Memory B cell (primary cell): Measurements from ENCODE around the gene TUBA8.
A peak's percentile ranks its signal among the peaks of the same experiment; 100 is the strongest.
"Not testable (repeated sequence)": the region's sequence is repeated elsewhere in the genome, so short reads cannot be mapped to it uniquely, and the experiment has no call there.

ENCODE experiments used
- ATAC-seq: fragments of 150-1000 bp; cut with Tn5 transposase; 2 replicates; pipeline ENCODE4 v1.10.0; 2021; ENCODE audit warnings: low read depth, mild to moderate bottlenecking, moderate library complexity
- DNase-seq, 2 donors: peaks; one replicate each; pipeline ENCODE4 v3.0.0; 2022; ENCODE audit warnings: low spot score in 2 of 2
- H3K27ac Mint-ChIP-seq: one replicate; pipeline ENCODE4 v1.8.0; 2022; ENCODE audit warnings: mild to moderate bottlenecking, moderate library complexity, mixed read lengths
- H3K27me3 Mint-ChIP-seq: one replicate; pipeline ENCODE4 v1.8.0; 2022; ENCODE audit warnings: mixed read lengths
- H3K36me3 Mint-ChIP-seq: one replicate; pipeline ENCODE4 v1.8.0; 2022; ENCODE audit warnings: mild to moderate bottlenecking, mixed read lengths
- H3K4me1 Mint-ChIP-seq: one replicate; pipeline ENCODE4 v1.8.0; 2022; ENCODE audit warnings: mixed read lengths
- H3K4me3 Mint-ChIP-seq: one replicate; pipeline ENCODE4 v1.8.0; 2022; ENCODE audit warnings: mild to moderate bottlenecking, moderate library complexity, mixed read lengths
- H3K9me3 Mint-ChIP-seq: one replicate; pipeline ENCODE4 v1.8.0; 2022; ENCODE audit warnings: mixed read lengths

The TUBA8 gene

DNA sequence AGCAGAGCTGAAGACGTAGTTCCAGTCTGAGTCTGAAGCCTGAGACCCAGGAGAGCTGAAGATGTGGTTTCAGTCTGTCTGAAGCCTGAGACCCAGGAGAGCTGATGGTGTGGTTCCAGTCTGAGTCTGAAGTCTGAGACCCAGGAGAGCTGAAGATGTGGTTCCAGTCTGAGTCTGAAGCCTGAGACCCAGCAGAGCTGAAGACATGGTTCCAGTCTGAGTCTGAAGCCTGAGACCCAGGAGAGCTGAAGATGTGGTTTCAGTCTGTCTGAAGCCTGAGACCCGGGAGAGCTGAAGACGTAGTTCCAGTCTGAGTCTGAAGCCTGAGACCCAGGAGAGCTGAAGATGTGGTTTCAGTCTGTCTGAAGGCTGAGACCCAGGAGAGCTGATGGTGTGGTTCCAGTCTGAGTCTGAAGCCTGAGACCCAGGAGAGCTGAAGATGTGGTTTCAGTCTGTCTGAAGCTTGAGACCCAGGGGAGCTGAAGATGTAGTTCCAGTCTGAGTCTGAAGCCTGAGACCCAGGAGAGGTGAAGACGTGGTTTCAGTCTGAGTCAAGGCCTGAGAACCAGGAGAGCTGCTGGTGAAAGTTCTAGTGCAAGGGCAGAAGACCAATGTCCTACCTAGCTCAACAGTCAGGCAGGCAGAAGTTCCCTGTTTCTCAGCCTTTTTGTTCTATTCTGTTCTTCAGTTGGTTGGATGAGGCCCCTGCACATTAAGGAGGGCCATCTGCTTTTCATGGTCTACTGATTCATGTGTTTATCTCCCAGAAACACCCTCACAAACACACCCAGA, 3.9 kb upstream of the TUBA8 start:
- H3K4me3 Mint-ChIP-seq, H3K9me3 Mint-ChIP-seq, DNase-seq, H3K27ac Mint-ChIP-seq, ATAC-seq: not testable (repeated sequence)
- peaks cover 26% of the 10 kb centered on the region for H3K4me1 Mint-ChIP-seq
- peaks cover 20% of the 10 kb centered on the region for H3K27me3 Mint-ChIP-seq
- peaks cover 18% of the 10 kb centered on the region for H3K36me3 Mint-ChIP-seq

GRCh38 chr22:18108187-18108586, 2.4 kb upstream of the TUBA8 start:
- H3K27me3 Mint-ChIP-seq: peaks cover 20% of the 10 kb centered on the region
- DNase-seq (no peak), ATAC-seq (no peak)
- H3K36me3 Mint-ChIP-seq: peaks cover 15% of the 10 kb centered on the region
- H3K9me3 Mint-ChIP-seq: peaks cover 9% of the 10 kb centered on the region
- no peak overlapping the region for H3K4me3 Mint-ChIP-seq
- H3K27ac Mint-ChIP-seq: no peak overlapping the region
- H3K4me1 Mint-ChIP-seq: peaks cover 23% of the 10 kb centered on the region

- Mint-ChIP-seq H3K4me1 (peaks cover 24% of the 10 kb centered on the region), H3K9me3 (peaks cover 9% of the 10 kb centered on the region), H3K27me3 (peaks cover 17% of the 10 kb centered on the region), H3K27ac (no peak overlapping the region), H3K4me3 (peak overlapping the region; percentile 78), H3K36me3 (peaks cover 12% of the 10 kb centered on the region)
- DNase-seq (no peak), ATAC-seq (no peak)
Observed at GRCh38 chr22:18109410-18110193, 1.0 kb upstream of the TUBA8 start.

- no peak for ATAC-seq
- Mint-ChIP-seq H3K36me3 (peaks cover 5% of the 10 kb centered on the region), H3K4me1 (peaks cover 20% of the 10 kb centered on the region), H3K4me3 (peak overlapping the region; percentile 22), H3K27me3 (peaks cover 13% of the 10 kb centered on the region), H3K27ac (no peak overlapping the region), H3K9me3 (peaks cover 6% of the 10 kb centered on the region)
- DNase-seq: no peak
Observed at GRCh38 chr22:18110954-18111758, 547 bp downstream of the TUBA8 start.

DNA sequence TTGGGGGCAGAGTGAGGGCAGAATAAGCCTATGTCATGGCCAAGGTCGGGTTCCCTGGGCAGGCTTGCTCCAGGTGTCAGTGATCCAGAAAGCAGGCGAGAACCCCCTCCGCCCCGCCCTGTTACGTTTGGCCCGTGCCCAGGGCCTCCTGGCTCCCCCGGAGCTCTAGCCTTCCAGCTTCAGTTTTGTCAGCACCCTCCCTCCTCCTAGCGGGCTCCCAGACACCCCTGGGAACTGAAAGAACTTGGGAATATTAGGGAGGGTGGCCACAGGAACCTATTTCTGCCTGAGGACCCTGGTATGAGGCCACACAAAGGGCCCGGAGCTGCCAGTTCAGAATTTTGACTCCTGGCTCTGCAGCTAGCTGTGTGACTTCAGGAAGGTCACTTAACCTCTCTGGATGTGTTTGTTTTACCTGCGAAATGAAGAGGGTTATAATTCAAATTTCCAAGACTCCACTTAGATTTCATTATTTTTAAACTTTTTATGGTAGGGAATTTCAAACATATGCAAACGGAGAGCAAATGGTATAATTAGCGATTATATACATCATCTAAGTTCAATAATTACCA, 1.2 kb downstream of the TUBA8 start:
- H3K9me3 Mint-ChIP-seq: peaks cover 2% of the 10 kb centered on the region
- peaks cover 13% of the 10 kb centered on the region for H3K27me3 Mint-ChIP-seq
- no peak overlapping the region for H3K27ac Mint-ChIP-seq
- peaks cover 20% of the 10 kb centered on the region for H3K4me1 Mint-ChIP-seq
- H3K36me3 Mint-ChIP-seq: peaks cover 3% of the 10 kb centered on the region
- DNase-seq: no peak
- no peak for ATAC-seq
- no peak overlapping the region for H3K4me3 Mint-ChIP-seq

GRCh38 chr22:18112440-18112839, 1.8 kb downstream of the TUBA8 start:
- DNase-seq (no peak), ATAC-seq (no peak)
- Mint-ChIP-seq H3K9me3 (no peaks in the 10 kb centered on the region), H3K4me3 (no peak overlapping the region), H3K27me3 (peaks cover 11% of the 10 kb centered on the region), H3K4me1 (peaks cover 20% of the 10 kb centered on the region), H3K27ac (no peak overlapping the region), H3K36me3 (no peaks in the 10 kb centered on the region)

DNA sequence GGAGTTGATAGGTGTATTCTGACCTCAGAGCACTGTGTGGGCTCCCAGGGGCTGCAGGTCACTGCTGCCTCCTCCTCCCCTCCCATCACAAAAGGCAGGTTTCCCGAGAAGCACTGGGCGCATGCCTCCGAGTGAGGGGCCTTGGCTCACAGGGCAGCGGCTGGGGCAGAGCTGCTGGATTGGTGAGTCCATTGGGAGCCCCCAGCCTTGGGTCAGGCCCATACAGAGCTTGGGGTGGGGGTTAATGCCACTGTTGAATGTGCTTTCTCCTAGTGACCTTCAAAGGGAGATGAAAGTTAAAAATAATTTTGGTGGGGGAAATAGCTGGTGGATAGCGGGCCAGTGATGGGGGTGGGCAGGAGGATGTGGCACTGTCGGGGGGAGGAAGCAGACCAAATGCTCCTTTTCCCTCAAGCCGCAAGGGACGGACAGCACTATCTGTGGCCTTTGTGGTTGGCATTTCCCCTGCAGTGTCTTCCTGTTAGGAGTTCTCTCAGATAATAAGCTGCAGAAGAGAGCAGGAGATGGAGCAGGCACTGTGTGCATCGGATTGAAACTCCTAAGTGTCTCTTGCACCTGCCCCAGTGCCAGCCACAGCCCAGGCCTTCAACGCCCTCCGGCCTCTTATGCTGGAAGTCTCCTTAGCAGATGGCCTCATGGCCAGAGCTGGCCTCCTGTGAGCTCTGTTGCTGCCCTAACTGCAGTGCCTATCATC, 3.2 kb downstream of the TUBA8 start:
- no peak for DNase-seq
- Mint-ChIP-seq H3K9me3 (no peaks in the 10 kb centered on the region), H3K4me1 (peaks cover 20% of the 10 kb centered on the region), H3K27ac (no peak overlapping the region), H3K36me3 (no peaks in the 10 kb centered on the region), H3K4me3 (no peak overlapping the region), H3K27me3 (peaks cover 11% of the 10 kb centered on the region)
- no peak for ATAC-seq

GRCh38 chr22:18114495-18114894, 3.9 kb downstream of the TUBA8 start:
- Mint-ChIP-seq H3K4me1 (peaks cover 19% of the 10 kb centered on the region), H3K9me3 (no peaks in the 10 kb centered on the region), H3K36me3 (no peaks in the 10 kb centered on the region), H3K4me3 (no peak overlapping the region), H3K27me3 (peaks cover 9% of the 10 kb centered on the region), H3K27ac (no peak overlapping the region)
- no peak for ATAC-seq
- DNase-seq: no peak

- Mint-ChIP-seq H3K27ac (no peak overlapping the region), H3K36me3 (no peaks in the 10 kb centered on the region), H3K27me3 (peaks cover 4% of the 10 kb centered on the region), H3K4me1 (peaks cover 17% of the 10 kb centered on the region), H3K4me3 (no peak overlapping the region), H3K9me3 (no peaks in the 10 kb centered on the region)
- ATAC-seq (no peak), DNase-seq (no peak)
Observed at GRCh38 chr22:18114976-18115652, 4.5 kb downstream of the TUBA8 start.

DNA sequence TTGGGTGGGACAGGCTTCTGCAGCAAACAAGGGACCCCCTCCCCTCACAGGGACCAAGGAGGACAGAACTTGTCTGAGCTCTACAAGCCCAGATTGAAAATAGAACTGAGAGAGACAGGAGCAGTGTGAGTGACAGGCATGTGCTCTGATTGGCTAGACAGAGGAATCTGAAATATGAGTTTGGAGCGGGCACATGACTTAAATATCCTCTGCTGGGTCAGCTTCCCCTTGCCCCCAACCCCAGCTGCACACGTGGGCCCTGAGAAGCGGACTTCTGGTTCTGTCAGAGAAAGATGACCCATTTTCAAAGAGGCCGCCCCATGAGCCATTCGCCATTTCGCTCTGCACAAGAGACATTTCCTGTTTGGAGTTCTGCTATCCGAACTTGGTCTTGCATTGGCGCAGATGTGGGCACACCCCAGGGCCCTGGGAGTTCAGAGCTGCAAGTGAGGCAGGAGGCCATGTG, 5.3 kb downstream of the TUBA8 start:
- no peak overlapping the region for H3K4me3 Mint-ChIP-seq
- no peak for ATAC-seq
- no peak overlapping the region for H3K27ac Mint-ChIP-seq
- DNase-seq: no peak
- peaks cover under 1% of the 10 kb centered on the region for H3K27me3 Mint-ChIP-seq
- H3K9me3 Mint-ChIP-seq: no peaks in the 10 kb centered on the region
- H3K4me1 Mint-ChIP-seq: peaks cover 17% of the 10 kb centered on the region
- no peaks in the 10 kb centered on the region for H3K36me3 Mint-ChIP-seq

- Mint-ChIP-seq H3K4me3 (no peak overlapping the region), H3K4me1 (peaks cover 15% of the 10 kb centered on the region), H3K9me3 (no peaks in the 10 kb centered on the region), H3K36me3 (no peaks in the 10 kb centered on the region), H3K27ac (no peak overlapping the region), H3K27me3 (no peaks in the 10 kb centered on the region)
- no peak for DNase-seq
- no peak for ATAC-seq
Observed at GRCh38 chr22:18116634-18117033, 6.0 kb downstream of the TUBA8 start.

DNA sequence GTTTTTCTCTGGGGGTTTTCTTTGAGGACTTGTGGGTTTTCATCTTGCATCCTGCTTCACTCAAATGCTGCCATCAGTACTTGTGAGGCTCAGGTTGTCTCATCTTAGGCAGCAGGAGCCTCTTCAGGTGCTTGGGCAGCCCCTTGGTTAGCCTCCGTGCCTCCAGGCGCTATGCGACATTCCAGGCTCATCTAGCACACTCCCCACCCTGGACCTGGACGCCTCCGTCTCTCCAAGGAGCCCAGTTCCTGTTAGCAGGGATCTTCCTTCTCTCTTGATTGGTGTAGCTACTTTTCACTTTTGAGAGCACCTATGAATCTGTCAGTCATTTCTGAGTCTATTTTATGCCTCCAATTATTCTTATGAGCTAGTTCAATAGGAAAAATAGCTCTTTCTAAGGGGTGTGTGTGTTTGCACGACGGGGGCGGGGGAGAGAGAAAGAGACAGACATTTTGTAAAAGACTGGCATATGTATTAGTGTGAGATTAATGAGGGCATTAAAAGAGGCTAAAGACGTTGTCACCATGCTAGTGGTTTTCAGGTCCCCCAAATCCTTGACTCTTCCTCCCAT, 7.8 kb downstream of the TUBA8 start:
- ATAC-seq (no peak), DNase-seq (no peak)
- Mint-ChIP-seq H3K36me3 (no peaks in the 10 kb centered on the region), H3K9me3 (no peaks in the 10 kb centered on the region), H3K27me3 (no peaks in the 10 kb centered on the region), H3K4me3 (no peak overlapping the region), H3K4me1 (peaks cover 15% of the 10 kb centered on the region), H3K27ac (no peak overlapping the region)
